ENCODE results near the gene FAF2. TPM values are rescaled to one million over a fixed set of nuclear protein-coding genes. Genes with fewer than 3 reads are reported as not detected.

FAF2 gene
- total RNA-seq, 1 experiment from 2014 or later, result 32.9 TPM

DNA sequence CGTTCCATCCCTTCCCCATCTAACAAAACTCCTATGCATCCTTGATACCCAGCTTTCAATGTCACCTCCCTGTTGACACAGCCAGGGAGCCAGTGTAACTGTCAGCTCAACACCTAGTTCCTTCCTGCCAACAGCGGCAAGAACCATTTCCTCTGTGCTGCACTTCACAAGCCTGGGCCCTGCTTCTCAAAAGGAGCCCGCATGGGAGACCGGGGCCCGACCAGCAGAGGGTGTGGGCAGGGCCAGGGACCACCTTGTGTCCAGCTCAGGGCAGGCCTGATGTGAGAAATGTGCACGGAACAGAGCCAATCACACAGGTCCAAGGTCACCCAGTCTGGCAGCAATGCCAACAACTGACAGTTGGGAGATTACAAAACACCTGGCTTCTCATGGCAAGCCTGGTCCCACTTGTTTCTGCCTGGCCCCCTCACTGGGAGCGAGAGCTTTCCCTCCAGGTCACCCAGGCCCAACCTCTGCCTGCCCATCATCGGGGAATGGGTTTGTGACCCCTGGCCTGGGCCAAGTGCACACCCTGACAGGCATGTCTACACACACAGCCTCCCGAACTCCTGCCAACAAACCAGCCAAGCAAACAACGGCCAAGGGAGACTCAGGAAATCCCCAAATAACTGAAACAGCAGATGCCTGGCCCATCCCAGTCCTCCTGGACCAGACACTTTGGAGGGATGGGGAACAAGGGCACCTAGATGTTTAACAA lies 85.9 kb downstream of the FAF2 start (continued):
- no peak for TF ChIP-seq KAT7 (CRISPR knock-in tag; IDR thresholded peaks at IDR 0.05; ENCODE audit: borderline replicate concordance)
- no peak for TF ChIP-seq SMAD4 (CRISPR knock-in tag; IDR thresholded peaks at IDR 0.05)
- TF ChIP-seq, protein P1, sequence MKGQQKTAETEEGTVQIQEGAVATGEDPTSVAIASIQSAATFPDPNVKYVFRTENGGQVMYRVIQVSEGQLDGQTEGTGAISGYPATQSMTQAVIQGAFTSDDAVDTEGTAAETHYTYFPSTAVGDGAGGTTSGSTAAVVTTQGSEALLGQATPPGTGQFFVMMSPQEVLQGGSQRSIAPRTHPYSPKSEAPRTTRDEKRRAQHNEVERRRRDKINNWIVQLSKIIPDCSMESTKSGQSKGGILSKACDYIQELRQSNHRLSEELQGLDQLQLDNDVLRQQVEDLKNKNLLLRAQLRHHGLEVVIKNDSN (CRISPR knock-in tag; IDR thresholded peaks at IDR 0.05), result no peak
- no peak for TF ChIP-seq ELF4 (CRISPR knock-in tag; IDR thresholded peaks at IDR 0.05; ENCODE audit: low read depth)

DNA sequence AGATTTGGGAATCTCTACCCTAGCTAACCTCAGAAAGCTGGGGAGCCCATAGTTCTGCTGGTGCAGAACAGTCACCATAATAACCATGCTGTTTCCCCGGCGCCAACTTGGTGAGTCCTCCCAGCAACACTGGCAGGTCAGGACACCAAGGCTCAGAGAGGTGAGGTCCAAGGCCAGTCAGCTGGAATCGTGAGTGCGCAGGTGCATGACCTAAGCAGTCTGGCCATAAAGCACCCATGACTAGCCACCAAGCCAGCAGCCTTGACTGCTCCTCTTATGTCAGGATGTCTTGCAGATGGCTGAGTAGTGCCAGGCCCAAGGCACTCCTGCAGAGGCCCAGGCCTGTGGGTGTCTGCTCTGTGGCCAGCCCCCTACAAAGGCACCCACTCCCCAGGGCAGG lies 86.5 kb downstream of the FAF2 start:
- Mint-ChIP-seq H3K9me3 (no peaks in the 10 kb centered on the region), H3K27ac (peak overlapping the region; percentile 98), H3K36me3 (peaks cover 27% of the 10 kb centered on the region), H3K27me3 (ENCODE audit: low read depth) (no peaks in the 10 kb centered on the region), H3K4me1 (peaks cover 42% of the 10 kb centered on the region), H3K4me3 (peak overlapping the region; percentile 94)
- ChIA-PET POLR2A (interaction anchor here (1.0 to 1.6 kb wide), 4 partner anchors 9 to 119 kb away, joined by 3 to 4 read pairs (median 4); no protein-coding TSS in a partner anchor), CTCF (interaction anchor here (1.0 to 1.3 kb wide), 2 partner anchors 129 to 805 kb away, joined by 3 read pairs; no protein-coding TSS in a partner anchor)
- TF ChIP-seq FOXJ3 (CRISPR knock-in tag; IDR thresholded peaks at IDR 0.05; ENCODE audit: borderline replicate concordance), result no peak
- TF ChIP-seq ESRRA (CRISPR knock-in tag; IDR thresholded peaks at IDR 0.05; ENCODE audit: borderline replicate concordance), result no peak
- no peak for TF ChIP-seq ZNF671 (CRISPR knock-in tag; IDR thresholded peaks at IDR 0.05)
- ATAC-seq (no peak), DNase-seq (ENCODE audit: low spot score) (no peak)

DNA sequence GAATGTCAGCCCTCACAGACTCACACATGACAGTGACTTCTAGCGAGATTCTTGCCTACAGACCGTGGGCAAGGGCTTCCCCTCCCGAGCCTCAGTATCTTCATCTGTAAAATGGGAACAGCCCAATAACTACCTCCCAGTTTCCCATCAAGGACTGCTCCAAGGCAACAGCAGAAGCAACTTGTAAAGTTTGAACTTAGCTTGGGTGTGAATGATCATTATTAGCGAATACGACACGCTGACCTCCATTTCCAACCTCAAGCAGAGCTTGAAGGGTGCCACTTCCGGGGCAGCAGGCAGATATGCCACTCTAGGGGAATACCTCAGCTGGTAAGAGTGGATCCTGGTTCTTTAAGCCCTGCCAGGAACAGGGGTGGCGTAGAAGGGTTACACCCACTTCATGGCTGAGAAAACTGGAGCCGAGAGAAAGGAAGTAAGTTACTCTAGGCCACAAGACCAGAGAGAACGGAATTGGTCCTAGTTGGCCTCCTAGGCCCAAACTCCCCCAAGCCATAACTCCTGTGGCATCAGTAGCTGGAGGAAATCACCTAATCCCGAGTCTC lies 87.0 kb downstream of the FAF2 start:
- DNase-seq (ENCODE audit: low spot score), result no peak
- POLR2A ChIA-PET, result interaction anchor here (0.9 to 3.4 kb wide), 6 partner anchors 8 to 120 kb away, joined by 3 to 30 read pairs (median 4); partner anchors contain the start of genes CDHR2 and FAF2
- no peaks in the 10 kb centered on the region for H3K27me3 Mint-ChIP-seq (ENCODE audit: low read depth)

More for the DNA sequence above, 87.0 kb downstream of the FAF2 start:
- no peak for ATAC-seq
- Mint-ChIP-seq H3K4me1 (peaks cover 47% of the 10 kb centered on the region), H3K27ac (peak overlapping the region; percentile 98), H3K36me3 (peaks cover 24% of the 10 kb centered on the region), H3K4me3 (peak overlapping the region; percentile 94), H3K9me3 (no peaks in the 10 kb centered on the region)
- TF ChIP-seq, protein P2, sequence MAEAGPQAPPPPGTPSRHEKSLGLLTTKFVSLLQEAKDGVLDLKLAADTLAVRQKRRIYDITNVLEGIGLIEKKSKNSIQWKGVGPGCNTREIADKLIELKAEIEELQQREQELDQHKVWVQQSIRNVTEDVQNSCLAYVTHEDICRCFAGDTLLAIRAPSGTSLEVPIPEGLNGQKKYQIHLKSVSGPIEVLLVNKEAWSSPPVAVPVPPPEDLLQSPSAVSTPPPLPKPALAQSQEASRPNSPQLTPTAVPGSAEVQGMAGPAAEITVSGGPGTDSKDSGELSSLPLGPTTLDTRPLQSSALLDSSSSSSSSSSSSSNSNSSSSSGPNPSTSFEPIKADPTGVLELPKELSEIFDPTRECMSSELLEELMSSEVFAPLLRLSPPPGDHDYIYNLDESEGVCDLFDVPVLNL (CRISPR knock-in tag; IDR thresholded peaks at IDR 0.05; ENCODE audit: borderline replicate concordance, low read depth), result no peak
- TF ChIP-seq ZNF396 (CRISPR knock-in tag; IDR thresholded peaks at IDR 0.05; ENCODE audit: borderline replicate concordance) (no peak), ATF1 (CRISPR knock-in tag; IDR thresholded peaks at IDR 0.05) (no peak), ZNF416 (CRISPR knock-in tag; IDR thresholded peaks at IDR 0.05) (no peak), SP1 (CRISPR knock-in tag; conservative IDR thresholded peaks at IDR 0.05) (no peak), IRF2 (CRISPR knock-in tag; IDR thresholded peaks at IDR 0.05; ENCODE audit: borderline replicate concordance, low read depth) (no peak), SMAD4 (CRISPR knock-in tag; IDR thresholded peaks at IDR 0.05) (no peak), ZBTB21 (CRISPR knock-in tag; IDR thresholded peaks at IDR 0.05; ENCODE audit: borderline replicate concordance) (no peak), KAT7 (CRISPR knock-in tag; IDR thresholded peaks at IDR 0.05; ENCODE audit: borderline replicate concordance) (no peak)
- TF ChIP-seq, protein P3, sequence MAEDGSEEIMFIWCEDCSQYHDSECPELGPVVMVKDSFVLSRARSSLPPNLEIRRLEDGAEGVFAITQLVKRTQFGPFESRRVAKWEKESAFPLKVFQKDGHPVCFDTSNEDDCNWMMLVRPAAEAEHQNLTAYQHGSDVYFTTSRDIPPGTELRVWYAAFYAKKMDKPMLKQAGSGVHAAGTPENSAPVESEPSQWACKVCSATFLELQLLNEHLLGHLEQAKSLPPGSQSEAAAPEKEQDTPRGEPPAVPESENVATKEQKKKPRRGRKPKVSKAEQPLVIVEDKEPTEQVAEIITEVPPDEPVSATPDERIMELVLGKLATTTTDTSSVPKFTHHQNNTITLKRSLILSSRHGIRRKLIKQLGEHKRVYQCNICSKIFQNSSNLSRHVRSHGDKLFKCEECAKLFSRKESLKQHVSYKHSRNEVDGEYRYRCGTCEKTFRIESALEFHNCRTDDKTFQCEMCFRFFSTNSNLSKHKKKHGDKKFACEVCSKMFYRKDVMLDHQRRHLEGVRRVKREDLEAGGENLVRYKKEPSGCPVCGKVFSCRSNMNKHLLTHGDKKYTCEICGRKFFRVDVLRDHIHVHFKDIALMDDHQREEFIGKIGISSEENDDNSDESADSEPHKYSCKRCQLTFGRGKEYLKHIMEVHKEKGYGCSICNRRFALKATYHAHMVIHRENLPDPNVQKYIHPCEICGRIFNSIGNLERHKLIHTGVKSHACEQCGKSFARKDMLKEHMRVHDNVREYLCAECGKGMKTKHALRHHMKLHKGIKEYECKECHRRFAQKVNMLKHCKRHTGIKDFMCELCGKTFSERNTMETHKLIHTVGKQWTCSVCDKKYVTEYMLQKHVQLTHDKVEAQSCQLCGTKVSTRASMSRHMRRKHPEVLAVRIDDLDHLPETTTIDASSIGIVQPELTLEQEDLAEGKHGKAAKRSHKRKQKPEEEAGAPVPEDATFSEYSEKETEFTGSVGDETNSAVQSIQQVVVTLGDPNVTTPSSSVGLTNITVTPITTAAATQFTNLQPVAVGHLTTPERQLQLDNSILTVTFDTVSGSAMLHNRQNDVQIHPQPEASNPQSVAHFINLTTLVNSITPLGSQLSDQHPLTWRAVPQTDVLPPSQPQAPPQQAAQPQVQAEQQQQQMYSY (CRISPR knock-in tag; IDR thresholded peaks at IDR 0.05), result no peak
- TF ChIP-seq, protein P4, sequence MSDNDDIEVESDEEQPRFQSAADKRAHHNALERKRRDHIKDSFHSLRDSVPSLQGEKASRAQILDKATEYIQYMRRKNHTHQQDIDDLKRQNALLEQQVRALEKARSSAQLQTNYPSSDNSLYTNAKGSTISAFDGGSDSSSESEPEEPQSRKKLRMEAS (CRISPR knock-in tag; IDR thresholded peaks at IDR 0.05), result no peak
- TF ChIP-seq, protein P5, sequence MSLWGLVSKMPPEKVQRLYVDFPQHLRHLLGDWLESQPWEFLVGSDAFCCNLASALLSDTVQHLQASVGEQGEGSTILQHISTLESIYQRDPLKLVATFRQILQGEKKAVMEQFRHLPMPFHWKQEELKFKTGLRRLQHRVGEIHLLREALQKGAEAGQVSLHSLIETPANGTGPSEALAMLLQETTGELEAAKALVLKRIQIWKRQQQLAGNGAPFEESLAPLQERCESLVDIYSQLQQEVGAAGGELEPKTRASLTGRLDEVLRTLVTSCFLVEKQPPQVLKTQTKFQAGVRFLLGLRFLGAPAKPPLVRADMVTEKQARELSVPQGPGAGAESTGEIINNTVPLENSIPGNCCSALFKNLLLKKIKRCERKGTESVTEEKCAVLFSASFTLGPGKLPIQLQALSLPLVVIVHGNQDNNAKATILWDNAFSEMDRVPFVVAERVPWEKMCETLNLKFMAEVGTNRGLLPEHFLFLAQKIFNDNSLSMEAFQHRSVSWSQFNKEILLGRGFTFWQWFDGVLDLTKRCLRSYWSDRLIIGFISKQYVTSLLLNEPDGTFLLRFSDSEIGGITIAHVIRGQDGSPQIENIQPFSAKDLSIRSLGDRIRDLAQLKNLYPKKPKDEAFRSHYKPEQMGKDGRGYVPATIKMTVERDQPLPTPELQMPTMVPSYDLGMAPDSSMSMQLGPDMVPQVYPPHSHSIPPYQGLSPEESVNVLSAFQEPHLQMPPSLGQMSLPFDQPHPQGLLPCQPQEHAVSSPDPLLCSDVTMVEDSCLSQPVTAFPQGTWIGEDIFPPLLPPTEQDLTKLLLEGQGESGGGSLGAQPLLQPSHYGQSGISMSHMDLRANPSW (CRISPR knock-in tag; conservative IDR thresholded peaks at IDR 0.05; ENCODE audit: low read depth), result no peak
- TF ChIP-seq, protein P6, sequence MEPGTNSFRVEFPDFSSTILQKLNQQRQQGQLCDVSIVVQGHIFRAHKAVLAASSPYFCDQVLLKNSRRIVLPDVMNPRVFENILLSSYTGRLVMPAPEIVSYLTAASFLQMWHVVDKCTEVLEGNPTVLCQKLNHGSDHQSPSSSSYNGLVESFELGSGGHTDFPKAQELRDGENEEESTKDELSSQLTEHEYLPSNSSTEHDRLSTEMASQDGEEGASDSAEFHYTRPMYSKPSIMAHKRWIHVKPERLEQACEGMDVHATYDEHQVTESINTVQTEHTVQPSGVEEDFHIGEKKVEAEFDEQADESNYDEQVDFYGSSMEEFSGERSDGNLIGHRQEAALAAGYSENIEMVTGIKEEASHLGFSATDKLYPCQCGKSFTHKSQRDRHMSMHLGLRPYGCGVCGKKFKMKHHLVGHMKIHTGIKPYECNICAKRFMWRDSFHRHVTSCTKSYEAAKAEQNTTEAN (CRISPR knock-in tag; IDR thresholded peaks at IDR 0.05), result no peak
- TF ChIP-seq, protein P7, sequence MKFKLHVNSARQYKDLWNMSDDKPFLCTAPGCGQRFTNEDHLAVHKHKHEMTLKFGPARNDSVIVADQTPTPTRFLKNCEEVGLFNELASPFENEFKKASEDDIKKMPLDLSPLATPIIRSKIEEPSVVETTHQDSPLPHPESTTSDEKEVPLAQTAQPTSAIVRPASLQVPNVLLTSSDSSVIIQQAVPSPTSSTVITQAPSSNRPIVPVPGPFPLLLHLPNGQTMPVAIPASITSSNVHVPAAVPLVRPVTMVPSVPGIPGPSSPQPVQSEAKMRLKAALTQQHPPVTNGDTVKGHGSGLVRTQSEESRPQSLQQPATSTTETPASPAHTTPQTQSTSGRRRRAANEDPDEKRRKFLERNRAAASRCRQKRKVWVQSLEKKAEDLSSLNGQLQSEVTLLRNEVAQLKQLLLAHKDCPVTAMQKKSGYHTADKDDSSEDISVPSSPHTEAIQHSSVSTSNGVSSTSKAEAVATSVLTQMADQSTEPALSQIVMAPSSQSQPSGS (CRISPR knock-in tag; IDR thresholded peaks at IDR 0.05; ENCODE audit: borderline replicate concordance, low read depth), result no peak
- CTCF ChIA-PET, result interaction anchor here (1.0 to 1.3 kb wide), 4 partner anchors 14 to 805 kb away, joined by 3 to 6 read pairs (median 3); partner anchors contain the start of gene CDHR2
